B cell (primary cell): ENCODE data around the gene MTERF4. TPM values are rescaled to one million over a fixed set of nuclear protein-coding genes. Genes with fewer than 3 reads are reported as not detected.
A peak's percentile ranks its signal among the peaks of the same experiment; 100 is the strongest.
"Not testable (repeated sequence)": the region's sequence is repeated elsewhere in the genome, so short reads cannot be mapped to it uniquely, and the experiment has no call there.

Experiments
- ATAC-seq: fragments of 200-7000 bp; cut with Tn5 transposase; one replicate; pipeline ENCODE4 v1.10.0; 2021; ENCODE audit warnings: low read depth, mild to moderate bottlenecking, moderate number of reproducible peaks, moderate library complexity
- CTCF ChIA-PET: fragments of 350-600 bp; sonication (Branson Sonifier 250); formaldehyde crosslinking; loops from one replicate; lab custom pipeline; 2021; ENCODE audit warnings: antibody characterized with exemption, inconsistent platforms; lab: Charles Lee
- POLR2A ChIA-PET: fragments of 350-600 bp; sonication (Branson Sonifier 250); formaldehyde crosslinking; loops from one replicate; lab custom pipeline; 2021; ENCODE audit warnings: antibody characterized with exemption; lab: Charles Lee
- DNase-seq: peaks from one replicate; pipeline ENCODE4 v3.0.0; 2013
- H2AFZ ChIP-seq: 2 replicates; pipeline ENCODE4 v1.6.1; 2012; ENCODE audit warnings: mild to moderate bottlenecking, low read depth, low read length; ENCODE audit not compliant: insufficient read depth, poor library complexity, severe bottlenecking
- H3K27ac ChIP-seq, 2 donors: 1 replicate in 1 of 2; 2 replicates in 1 of 2; pipeline ENCODE4 v1.5.1; 2012 to 2013; ENCODE audit warnings: low read length in 2 of 2, mild to moderate bottlenecking in 2 of 2, moderate library complexity in 1 of 2
- H3K27me3 ChIP-seq, 4 experiments: fragments of 200-600 bp in 1 of 4; sonication (generic) in 1 of 4; replicated peaks in 1 of 4; 1 replicate in 2 of 4; 2 replicates in 2 of 4; pipeline versions ENCODE4 v1.6.1 to v1.7.0; 2013 to 2016; ENCODE audit warnings: low read length in 3 of 4, mild to moderate bottlenecking in 2 of 4, mixed read lengths in 1 of 4, moderate library complexity in 1 of 4; ENCODE audit not compliant: insufficient read depth in 4 of 4, control insufficient read depth in 3 of 4; ENCODE audit errors: control extremely low read depth in 1 of 4
- H3K36me3 ChIP-seq, 2 experiments: replicated peaks in 1 of 2; 1 replicate in 1 of 2; 2 replicates in 1 of 2; pipeline versions ENCODE4 v1.6.1 to v1.7.1; 2013; ENCODE audit warnings: low read length in 1 of 2; ENCODE audit not compliant: insufficient read depth in 2 of 2, control insufficient read depth in 1 of 2; ENCODE audit errors: control extremely low read depth in 1 of 2, extremely low read depth in 1 of 2
- H3K4me1 ChIP-seq, 2 donors: fragments of 200-600 bp in 1 of 2; sonication (generic) in 1 of 2; 1 replicate in 1 of 2; 2 replicates in 1 of 2; pipeline versions ENCODE4 v1.5.1 to v1.6.1; 2013 to 2017; ENCODE audit warnings: low read length in 2 of 2; ENCODE audit not compliant: control insufficient read depth in 2 of 2, insufficient read depth in 2 of 2
- H3K4me2 ChIP-seq: replicated peaks from 2 replicates; pipeline ENCODE3; 2012; ENCODE audit warnings: mild to moderate bottlenecking, low read depth, low read length; ENCODE audit not compliant: poor library complexity, severe bottlenecking
- H3K4me3 ChIP-seq, 5 experiments: fragments of 200-600 bp in 1 of 5; sonication (generic) in 1 of 5; 1 replicate in 3 of 5; 2 replicates in 2 of 5; pipeline versions ENCODE4 v1.5.1 to v1.7.0; 2011 to 2016; ENCODE audit warnings: low read length in 4 of 5, mild to moderate bottlenecking in 4 of 5, low read depth in 2 of 5, control low read depth in 1 of 5, moderate library complexity in 1 of 5; ENCODE audit not compliant: insufficient read depth in 1 of 5; ENCODE audit errors: control extremely low read depth in 1 of 5, extremely low read depth in 1 of 5
- H3K79me2 ChIP-seq: fragments of 200-600 bp; sonication (generic); one replicate; pipeline ENCODE4 v1.6.0; 2016; ENCODE audit warnings: low read length; ENCODE audit not compliant: control insufficient read depth, insufficient read depth
- H3K9ac ChIP-seq: fragments of 200-600 bp; sonication (generic); 2 replicates; pipeline ENCODE4 v1.6.1; 2017; ENCODE audit warnings: mild to moderate bottlenecking, low read length, moderate library complexity
- H3K9me3 ChIP-seq, 3 donors: one replicate each; pipeline versions ENCODE4 v1.6.1 to v1.7.1; 2013; ENCODE audit warnings: low read length in 2 of 3; ENCODE audit not compliant: control insufficient read depth in 2 of 3, insufficient read depth in 1 of 3; ENCODE audit errors: control extremely low read depth in 1 of 3
- H4K20me1 ChIP-seq: 2 replicates; pipeline ENCODE4 v1.6.0; 2012; ENCODE audit warnings: mild to moderate bottlenecking, low read length; ENCODE audit not compliant: insufficient read depth, control insufficient read depth, poor library complexity, severe bottlenecking
- H3K27ac Mint-ChIP-seq: one replicate; pipeline ENCODE4 v1.8.0; 2021; ENCODE audit warnings: mixed read lengths
- H3K27me3 Mint-ChIP-seq: one replicate; pipeline ENCODE4 v1.8.0; 2021; ENCODE audit warnings: mixed read lengths
- H3K4me1 Mint-ChIP-seq: one replicate; pipeline ENCODE4 v1.8.0; 2021; ENCODE audit warnings: mixed read lengths
- H3K4me3 Mint-ChIP-seq: one replicate; pipeline ENCODE4 v1.8.0; 2021; ENCODE audit warnings: mixed read lengths
- H3K9me3 Mint-ChIP-seq: one replicate; pipeline ENCODE4 v1.8.0; 2022; ENCODE audit warnings: mixed read lengths; ENCODE audit not compliant: insufficient read depth
- EZH2 ChIP-seq: IDR thresholded peaks from 2 replicates; pipeline ENCODE4 v1.6.1; 2012; ENCODE audit warnings: borderline replicate concordance, low read depth, mild to moderate bottlenecking, moderate library complexity, low read length; ENCODE audit not compliant: insufficient read depth, poor library complexity, severe bottlenecking
- WGBS: methylation state at CpG from one replicate; pipeline ENCODE4 v1.1.5; 2013; ENCODE audit warnings: missing lambda C conversion rate; ENCODE audit not compliant: insufficient coverage; 5-methylcytosine and 5-hydroxymethylcytosine counted together
- intact Hi-C: fragments of 100-400 bp; cut with micrococcal nuclease; formaldehyde crosslinking; loops from one replicate; pipeline ENCODE4 v1.10.0; 2022
- polyA plus RNA-seq: library from polyadenylated mRNA; depleted of rRNA; stranded (reverse); fragments of >200 nt; gene quantifications from 2 replicates; pipeline ENCODE4 v1.2.3, GENCODE V29; 2012
- total RNA-seq, 2 donors: library from RNA; stranded (reverse); fragments of 120-200 nt in 1 of 2; gene quantifications; 1 replicate in 1 of 2; 2 replicates in 1 of 2; pipeline versions ENCODE4 v1.2.3 to v1.2.4, GENCODE V29; 2013 to 2022
- TF ChIP-seq, protein P1 (sequence below): fragments of 200-600 bp; IDR thresholded peaks from one replicate; pipeline ENCODE4 v1.8.0; 2022; ENCODE audit warnings: antibody characterized with exemption, mild to moderate bottlenecking

The MTERF4 gene
- total and polyA plus RNA-seq, 2 donors (not counting 1 experiment from before 2014, with no cell fraction given): 88.7 to 153 TPM

DNA sequence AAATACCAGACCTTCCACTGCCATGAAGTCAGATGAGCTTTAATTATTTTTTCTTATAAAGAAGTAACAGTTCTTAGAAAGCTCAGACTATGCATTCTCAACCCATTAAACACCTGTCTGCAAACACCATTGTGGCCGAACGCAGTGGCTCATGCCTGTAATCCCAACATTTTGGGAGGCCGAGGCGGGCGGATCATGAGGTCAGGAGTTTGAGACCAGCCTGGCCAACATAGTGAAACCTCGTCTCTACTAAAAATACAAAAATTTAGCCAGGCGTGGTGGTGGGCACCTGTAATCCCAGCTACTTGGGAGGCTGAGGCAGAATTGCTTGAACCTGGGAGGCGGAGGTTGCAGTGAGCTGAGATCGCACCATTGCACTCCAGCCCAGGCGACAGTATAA, 2.5 kb upstream of the MTERF4 start:
- Histone ChIP-seq H4K20me1 (peaks cover 15% of the 10 kb centered on the region), H3K4me1 (peaks cover 42 to 59% of the 10 kb centered on the region in 2 donors), H3K79me2 (peaks cover 32% of the 10 kb centered on the region), H3K36me3 (peaks cover 0 to 15% of the 10 kb centered on the region in 2 experiments)
- H3K4me2 ChIP-seq, H3K9me3 Mint-ChIP-seq, H3K27me3 Mint-ChIP-seq, H2AFZ ChIP-seq, H3K9me3 ChIP-seq, H3K27me3 ChIP-seq, H3K4me3 ChIP-seq, H3K27ac ChIP-seq, H3K9ac ChIP-seq, DNase-seq, CTCF ChIA-PET, H3K27ac Mint-ChIP-seq, H3K4me3 Mint-ChIP-seq, ATAC-seq: not testable (repeated sequence)
- WGBS: 100% methylated on average over 3 of the region's 10 CpGs
- peaks cover 46% of the 10 kb centered on the region for H3K4me1 Mint-ChIP-seq
- POLR2A ChIA-PET: interaction anchor here (0.6 to 0.7 kb wide), 2 partner anchors 10 to 53 kb away, joined by 4 to 8 read pairs; no protein-coding TSS in a partner anchor
- intact Hi-C loops: loop anchor here (5.0 to 10.0 kb wide), 3 partner anchors 62 to 540 kb away; partner anchors contain the start of genes DUSP28, HDLBP, RNPEPL1 and SEPTIN2

DNA sequence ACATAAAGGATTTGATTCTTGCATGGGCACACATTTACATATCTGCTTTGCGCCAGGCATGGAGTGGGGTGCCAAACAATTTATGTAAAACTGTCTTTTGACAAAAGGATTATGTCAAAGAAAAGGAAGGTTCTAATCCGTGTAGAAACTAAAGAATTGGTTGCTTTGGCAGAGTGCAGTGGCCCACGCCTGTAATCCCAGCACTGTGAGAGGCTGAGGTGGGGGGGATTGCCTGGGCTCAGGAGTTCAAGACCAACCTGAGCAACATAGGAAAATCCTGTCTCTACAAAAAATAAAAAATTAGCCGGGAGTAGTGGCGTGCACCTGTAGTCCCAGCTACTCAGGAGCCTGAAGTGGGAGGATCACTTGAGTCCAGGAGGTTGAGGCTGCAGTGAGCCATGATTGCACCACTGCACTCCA, 1.1 kb upstream of the MTERF4 start:
- 55% methylated on average over 5 of the region's 5 CpGs for WGBS
- Mint-ChIP-seq H3K4me1 (peaks cover 46% of the 10 kb centered on the region), H3K27ac (peak overlapping the region; percentile 97), H3K27me3 (no peaks in the 10 kb centered on the region), H3K9me3 (no peaks in the 10 kb centered on the region), H3K4me3 (peak overlapping the region; percentile 98)
- CTCF ChIA-PET: interaction anchor here (5.0 kb wide), 1 partner anchor 48 kb away, joined by 31 read pairs; the partner anchor contains the start of genes PASK and PPP1R7
- ATAC-seq (no peak), DNase-seq (no peak)
- TF ChIP-seq, protein P1, sequence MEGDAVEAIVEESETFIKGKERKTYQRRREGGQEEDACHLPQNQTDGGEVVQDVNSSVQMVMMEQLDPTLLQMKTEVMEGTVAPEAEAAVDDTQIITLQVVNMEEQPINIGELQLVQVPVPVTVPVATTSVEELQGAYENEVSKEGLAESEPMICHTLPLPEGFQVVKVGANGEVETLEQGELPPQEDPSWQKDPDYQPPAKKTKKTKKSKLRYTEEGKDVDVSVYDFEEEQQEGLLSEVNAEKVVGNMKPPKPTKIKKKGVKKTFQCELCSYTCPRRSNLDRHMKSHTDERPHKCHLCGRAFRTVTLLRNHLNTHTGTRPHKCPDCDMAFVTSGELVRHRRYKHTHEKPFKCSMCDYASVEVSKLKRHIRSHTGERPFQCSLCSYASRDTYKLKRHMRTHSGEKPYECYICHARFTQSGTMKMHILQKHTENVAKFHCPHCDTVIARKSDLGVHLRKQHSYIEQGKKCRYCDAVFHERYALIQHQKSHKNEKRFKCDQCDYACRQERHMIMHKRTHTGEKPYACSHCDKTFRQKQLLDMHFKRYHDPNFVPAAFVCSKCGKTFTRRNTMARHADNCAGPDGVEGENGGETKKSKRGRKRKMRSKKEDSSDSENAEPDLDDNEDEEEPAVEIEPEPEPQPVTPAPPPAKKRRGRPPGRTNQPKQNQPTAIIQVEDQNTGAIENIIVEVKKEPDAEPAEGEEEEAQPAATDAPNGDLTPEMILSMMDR: no peak
- TF ChIP-seq EZH2: no peak
- Histone ChIP-seq H3K4me2 (peak overlapping the region; percentile 73), H3K36me3 (peaks cover 4 to 29% of the 10 kb centered on the region in 2 experiments), H3K27ac (peak overlapping the region; percentile 88 to 89), H3K4me1 (peaks cover 43 to 59% of the 10 kb centered on the region in 2 donors), H2AFZ (peak overlapping the region; percentile 87), H3K27me3 (no peaks in the 10 kb centered on the region), H4K20me1 (peaks cover 29% of the 10 kb centered on the region), H3K9ac (peak overlapping the region; percentile 89), H3K4me3 (peak overlapping the region; percentile 73 to 95 (median 93)), H3K79me2 (peaks cover 44% of the 10 kb centered on the region), H3K9me3 (peaks cover 0 to 1% (median 0%) of the 10 kb centered on the region in 3 donors)
- POLR2A ChIA-PET: interaction anchor here (0.7 kb wide), 1 partner anchor 64 kb away, joined by 4 read pairs; no protein-coding TSS in a partner anchor
- intact Hi-C loops: loop anchor here (2.0 to 10.0 kb wide), 5 partner anchors 24 to 538 kb away; partner anchors contain the start of genes DUSP28, HDLBP, RNPEPL1 and SEPTIN2
